Neural cell (in vitro differentiated cells): ENCODE data around the gene HSPA12A. TPM values are rescaled to one million over a fixed set of nuclear protein-coding genes. Genes with fewer than 3 reads are reported as not detected.

Experiments
- H2AFZ ChIP-seq: fragments of 200-600, 300-800 bp; sonication (generic), shearing (Covaris generic); 2 replicates; pipeline ENCODE4 v1.6.0; 2014; ENCODE audit warnings: low read depth, mild to moderate bottlenecking, antibody characterized with exemption, low read length, moderate library complexity
- H3F3A ChIP-seq: fragments of 200-600 bp; shearing (Covaris generic); 2 replicates; pipeline ENCODE4 v1.6.1; 2016; ENCODE audit warnings: mild to moderate bottlenecking, moderate library complexity, mixed read lengths, antibody characterized with exemption, low read length; ENCODE audit not compliant: insufficient read depth, poor library complexity, severe bottlenecking
- H3K27ac ChIP-seq: fragments of 200-600, 300-800 bp; sonication (generic), shearing (Covaris generic); 2 replicates; pipeline ENCODE4 v1.5.1; 2014; ENCODE audit warnings: mild to moderate bottlenecking, low read length, moderate library complexity
- H3K27me3 ChIP-seq: fragments of 300-800, 200-600 bp; sonication (generic), shearing (Covaris generic); 2 replicates; pipeline ENCODE4 v1.6.0; 2014; ENCODE audit warnings: mild to moderate bottlenecking, low read depth, low read length, moderate library complexity; ENCODE audit not compliant: insufficient read depth
- H3K36me3 ChIP-seq: fragments of 300-800, 200-600 bp; sonication (generic), shearing (Covaris generic); 2 replicates; pipeline ENCODE4 v1.5.1; 2014; ENCODE audit warnings: mild to moderate bottlenecking, antibody characterized with exemption, low read length, moderate library complexity; ENCODE audit not compliant: insufficient read depth
- H3K4me2 ChIP-seq: fragments of 300-800, 200-600 bp; sonication (generic), shearing (Covaris generic); 2 replicates; pipeline ENCODE4 v1.6.0; 2014; ENCODE audit warnings: mild to moderate bottlenecking, low read length
- H3K4me3 ChIP-seq: fragments of 300-800, 200-600 bp; sonication (generic), shearing (Covaris generic); 2 replicates; pipeline ENCODE4 v1.5.1; 2014; ENCODE audit warnings: mild to moderate bottlenecking, low read length, moderate library complexity
- H3K79me2 ChIP-seq: fragments of 200-600 bp; shearing (Covaris generic); replicated peaks from 2 replicates; pipeline ENCODE4 v1.6.0; 2014; ENCODE audit warnings: mild to moderate bottlenecking, low read length, moderate library complexity; ENCODE audit not compliant: insufficient read depth
- H3K9ac ChIP-seq: fragments of 300-800, 200-600 bp; sonication (generic), shearing (Covaris generic); 2 replicates; pipeline ENCODE4 v1.6.1; 2016; ENCODE audit warnings: mild to moderate bottlenecking, low read length, mixed read lengths
- H3K9me2 ChIP-seq: fragments of 200-600 bp; shearing (Covaris generic); 2 replicates; pipeline ENCODE4 v1.6.1; 2016; ENCODE audit warnings: mild to moderate bottlenecking, low read length, mixed read lengths; ENCODE audit not compliant: insufficient read depth
- H3K9me3 ChIP-seq: fragments of 200-600, 300-800 bp; sonication (generic), shearing (Covaris generic); 2 replicates; pipeline ENCODE4 v1.6.1; 2016; ENCODE audit warnings: mild to moderate bottlenecking, mixed run types, low read length, moderate library complexity, mixed read lengths
- H4K20me1 ChIP-seq: fragments of 200-600 bp; shearing (Covaris generic); 2 replicates; pipeline ENCODE4 v1.6.1; 2016; ENCODE audit warnings: mild to moderate bottlenecking, mixed run types; ENCODE audit not compliant: insufficient read depth
- EP300 ChIP-seq: fragments of 450-650 bp; conservative IDR thresholded peaks from 2 replicates; pipeline ENCODE4 v1.6.1; 2014; ENCODE audit warnings: antibody characterized with exemption, mild to moderate bottlenecking, moderate library complexity; ENCODE audit not compliant: poor library complexity, severe bottlenecking
- EZH2 ChIP-seq: fragments of 200-600, 300-800 bp; shearing (Covaris generic), sonication (generic); IDR thresholded peaks from 2 replicates; pipeline ENCODE4 v1.6.1; 2014; ENCODE audit warnings: antibody characterized with exemption, low read length, borderline replicate concordance, mild to moderate bottlenecking; ENCODE audit not compliant: insufficient read depth, poor library complexity, severe bottlenecking
- MXI1 ChIP-seq: fragments of 450-650 bp; conservative IDR thresholded peaks from 2 replicates; pipeline ENCODE4 v1.6.1; 2014; ENCODE audit warnings: antibody characterized with exemption, mild to moderate bottlenecking; ENCODE audit not compliant: poor library complexity, severe bottlenecking
- POLR2AphosphoS5 ChIP-seq: IDR thresholded peaks from 2 replicates; pipeline ENCODE4 v1.6.1; 2012
- RAD21 ChIP-seq: fragments of 450-650 bp; conservative IDR thresholded peaks from 2 replicates; pipeline ENCODE4 v1.6.1; 2014; ENCODE audit warnings: antibody characterized with exemption, mild to moderate bottlenecking, moderate library complexity
- SMC3 ChIP-seq: fragments of 450-650 bp; conservative IDR thresholded peaks from 2 replicates; pipeline ENCODE4 v1.6.1; 2014; ENCODE audit warnings: antibody characterized with exemption, mild to moderate bottlenecking, moderate library complexity; ENCODE audit not compliant: poor library complexity
- TAF1 ChIP-seq: IDR thresholded peaks from 2 replicates; pipeline ENCODE4 v1.6.1; 2012; ENCODE audit warnings: low read depth
- polyA plus RNA-seq: library from polyadenylated mRNA; depleted of rRNA; stranded (reverse); fragments of >200 nt; gene quantifications from 2 replicates; pipeline ENCODE4 v1.2.3, GENCODE V29; 2014
- TF ChIP-seq, protein P1 (sequence below): IDR thresholded peaks from 2 replicates; pipeline ENCODE4 v1.6.1; 2012; ENCODE audit warnings: borderline replicate concordance
- TF ChIP-seq, protein P2 (sequence below): fragments of 450-650 bp; IDR thresholded peaks from 2 replicates; pipeline ENCODE4 v1.5.1; 2014; ENCODE audit warnings: antibody characterized with exemption, mild to moderate bottlenecking, moderate library complexity; ENCODE audit not compliant: poor library complexity, severe bottlenecking

The HSPA12A gene
- polyA plus RNA-seq, 1 donor from 2014 or later, result 5.9 TPM

DNA sequence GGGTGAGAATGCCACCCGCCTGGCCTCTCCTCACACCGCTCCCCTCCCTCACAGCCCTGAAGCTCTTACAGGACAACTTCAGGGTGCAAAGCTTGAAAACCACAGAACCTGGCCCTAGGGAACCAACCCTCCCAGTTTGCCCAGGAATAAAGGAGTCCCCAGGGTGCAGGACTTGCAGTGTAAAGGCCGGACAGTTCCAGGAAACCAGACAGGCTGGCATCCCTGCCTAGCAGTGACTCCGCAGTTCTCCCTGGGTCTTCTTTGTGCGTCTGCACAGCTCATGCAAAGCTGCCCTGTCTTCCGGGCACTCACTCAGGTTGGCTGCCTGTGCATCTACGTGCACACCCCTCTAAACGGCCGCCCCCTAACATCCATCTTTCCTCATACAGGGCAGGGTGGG lies 36.1 kb downstream of the HSPA12A start:
- H3K9me2 ChIP-seq, result no peaks in the 10 kb centered on the region
- H3K79me2 ChIP-seq, result no peaks in the 10 kb centered on the region
- no peaks in the 10 kb centered on the region for H4K20me1 ChIP-seq
- no peak overlapping the region for H2AFZ ChIP-seq
- H3K4me2 ChIP-seq, result no peak overlapping the region
- no peak overlapping the region for H3K27ac ChIP-seq
- TF ChIP-seq, protein P1, sequence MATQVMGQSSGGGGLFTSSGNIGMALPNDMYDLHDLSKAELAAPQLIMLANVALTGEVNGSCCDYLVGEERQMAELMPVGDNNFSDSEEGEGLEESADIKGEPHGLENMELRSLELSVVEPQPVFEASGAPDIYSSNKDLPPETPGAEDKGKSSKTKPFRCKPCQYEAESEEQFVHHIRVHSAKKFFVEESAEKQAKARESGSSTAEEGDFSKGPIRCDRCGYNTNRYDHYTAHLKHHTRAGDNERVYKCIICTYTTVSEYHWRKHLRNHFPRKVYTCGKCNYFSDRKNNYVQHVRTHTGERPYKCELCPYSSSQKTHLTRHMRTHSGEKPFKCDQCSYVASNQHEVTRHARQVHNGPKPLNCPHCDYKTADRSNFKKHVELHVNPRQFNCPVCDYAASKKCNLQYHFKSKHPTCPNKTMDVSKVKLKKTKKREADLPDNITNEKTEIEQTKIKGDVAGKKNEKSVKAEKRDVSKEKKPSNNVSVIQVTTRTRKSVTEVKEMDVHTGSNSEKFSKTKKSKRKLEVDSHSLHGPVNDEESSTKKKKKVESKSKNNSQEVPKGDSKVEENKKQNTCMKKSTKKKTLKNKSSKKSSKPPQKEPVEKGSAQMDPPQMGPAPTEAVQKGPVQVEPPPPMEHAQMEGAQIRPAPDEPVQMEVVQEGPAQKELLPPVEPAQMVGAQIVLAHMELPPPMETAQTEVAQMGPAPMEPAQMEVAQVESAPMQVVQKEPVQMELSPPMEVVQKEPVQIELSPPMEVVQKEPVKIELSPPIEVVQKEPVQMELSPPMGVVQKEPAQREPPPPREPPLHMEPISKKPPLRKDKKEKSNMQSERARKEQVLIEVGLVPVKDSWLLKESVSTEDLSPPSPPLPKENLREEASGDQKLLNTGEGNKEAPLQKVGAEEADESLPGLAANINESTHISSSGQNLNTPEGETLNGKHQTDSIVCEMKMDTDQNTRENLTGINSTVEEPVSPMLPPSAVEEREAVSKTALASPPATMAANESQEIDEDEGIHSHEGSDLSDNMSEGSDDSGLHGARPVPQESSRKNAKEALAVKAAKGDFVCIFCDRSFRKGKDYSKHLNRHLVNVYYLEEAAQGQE, result no peak
- TF ChIP-seq EZH2 (no peak), RAD21 (no peak), MXI1 (no peak), SMC3 (no peak), POLR2AphosphoS5 (no peak), EP300 (no peak), TAF1 (no peak)
- TF ChIP-seq, protein P2, sequence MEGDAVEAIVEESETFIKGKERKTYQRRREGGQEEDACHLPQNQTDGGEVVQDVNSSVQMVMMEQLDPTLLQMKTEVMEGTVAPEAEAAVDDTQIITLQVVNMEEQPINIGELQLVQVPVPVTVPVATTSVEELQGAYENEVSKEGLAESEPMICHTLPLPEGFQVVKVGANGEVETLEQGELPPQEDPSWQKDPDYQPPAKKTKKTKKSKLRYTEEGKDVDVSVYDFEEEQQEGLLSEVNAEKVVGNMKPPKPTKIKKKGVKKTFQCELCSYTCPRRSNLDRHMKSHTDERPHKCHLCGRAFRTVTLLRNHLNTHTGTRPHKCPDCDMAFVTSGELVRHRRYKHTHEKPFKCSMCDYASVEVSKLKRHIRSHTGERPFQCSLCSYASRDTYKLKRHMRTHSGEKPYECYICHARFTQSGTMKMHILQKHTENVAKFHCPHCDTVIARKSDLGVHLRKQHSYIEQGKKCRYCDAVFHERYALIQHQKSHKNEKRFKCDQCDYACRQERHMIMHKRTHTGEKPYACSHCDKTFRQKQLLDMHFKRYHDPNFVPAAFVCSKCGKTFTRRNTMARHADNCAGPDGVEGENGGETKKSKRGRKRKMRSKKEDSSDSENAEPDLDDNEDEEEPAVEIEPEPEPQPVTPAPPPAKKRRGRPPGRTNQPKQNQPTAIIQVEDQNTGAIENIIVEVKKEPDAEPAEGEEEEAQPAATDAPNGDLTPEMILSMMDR, result no peak
- no peaks in the 10 kb centered on the region for H3K9me3 ChIP-seq
- no peak overlapping the region for H3K9ac ChIP-seq
- H3F3A ChIP-seq, result no peaks in the 10 kb centered on the region
- H3K4me3 ChIP-seq, result no peak overlapping the region
- H3K36me3 ChIP-seq, result no peaks in the 10 kb centered on the region
- no peaks in the 10 kb centered on the region for H3K27me3 ChIP-seq

DNA sequence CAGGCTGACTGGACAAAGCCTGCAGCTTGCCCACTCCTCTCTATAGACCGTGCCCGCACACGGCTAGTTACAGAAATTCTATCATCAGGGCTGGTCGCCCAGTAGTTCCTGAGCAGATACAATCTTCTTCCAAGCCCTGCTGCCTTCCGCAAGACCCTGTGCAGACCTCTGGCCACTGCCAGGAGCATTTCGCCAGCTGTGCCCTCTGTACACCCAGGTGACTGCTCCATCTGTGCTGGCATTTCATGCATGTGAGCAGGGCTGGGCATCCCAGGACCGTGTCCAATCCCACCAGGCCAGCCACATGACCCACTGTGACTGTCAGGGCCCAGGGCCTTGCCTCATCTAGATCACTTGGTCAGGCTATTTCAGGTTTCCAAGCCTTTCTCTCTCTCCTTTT lies 36.9 kb downstream of the HSPA12A start:
- Histone ChIP-seq H3K27me3 (no peaks in the 10 kb centered on the region), H3K27ac (no peak overlapping the region), H2AFZ (no peak overlapping the region), H3K9me2 (no peaks in the 10 kb centered on the region), H3K79me2 (no peaks in the 10 kb centered on the region), H3K9ac (no peak overlapping the region), H3K9me3 (no peaks in the 10 kb centered on the region), H3F3A (no peaks in the 10 kb centered on the region), H4K20me1 (no peaks in the 10 kb centered on the region), H3K4me3 (no peak overlapping the region), H3K36me3 (no peaks in the 10 kb centered on the region), H3K4me2 (no peak overlapping the region)
- TF ChIP-seq EZH2 (no peak), RAD21 (no peak), POLR2AphosphoS5 (no peak), EP300 (no peak), MXI1 (no peak), TAF1 (no peak), SMC3 (no peak)
- TF ChIP-seq, protein P1, result no peak
- TF ChIP-seq, protein P2, result no peak
